Bronchial epithelial cell (primary cell): Measurements from ENCODE around the gene USP14. TPM values are rescaled to one million over a fixed set of nuclear protein-coding genes. Genes with fewer than 3 reads are reported as not detected.

Experiments
- DNase-seq: peaks from one replicate; pipeline ENCODE4 v3.0.0-alpha.2; 2010; ENCODE audit warnings: low read depth
- FAIRE-seq: peaks from 2 replicates; lab custom pipeline; 2011; peaks lifted over from hg19 to GRCh38; lab: Jason Lieb, UNC
- H3K27me3 ChIP-seq: 2 replicates; pipeline ENCODE4 v1.5.1; 2011; ENCODE audit warnings: low read length; ENCODE audit not compliant: control insufficient read depth, insufficient read depth
- H3K36me3 ChIP-seq: 2 replicates; pipeline ENCODE4 v1.5.1; 2011; ENCODE audit warnings: low read length; ENCODE audit not compliant: control insufficient read depth, insufficient read depth
- H3K4me3 ChIP-seq: 2 replicates; pipeline ENCODE4 v1.5.1; 2011; ENCODE audit warnings: mild to moderate bottlenecking, low read depth, low read length, control low read depth
- total RNA-seq: library from RNA; depleted of rRNA; stranded (reverse); fragments of >200 nt; gene quantifications from 2 replicates; pipeline ENCODE4 v1.2.1, GENCODE V29; 2014
- TF ChIP-seq, protein P1 (sequence below): IDR thresholded peaks from 2 replicates; pipeline ENCODE4 v1.5.1; 2011; ENCODE audit warnings: mild to moderate bottlenecking, moderate library complexity, low read length, control low read depth, inconsistent platforms; ENCODE audit not compliant: insufficient read depth, severe bottlenecking

USP14 gene
- total RNA-seq, 1 donor from 2014 or later, result 20.8 TPM

DNA sequence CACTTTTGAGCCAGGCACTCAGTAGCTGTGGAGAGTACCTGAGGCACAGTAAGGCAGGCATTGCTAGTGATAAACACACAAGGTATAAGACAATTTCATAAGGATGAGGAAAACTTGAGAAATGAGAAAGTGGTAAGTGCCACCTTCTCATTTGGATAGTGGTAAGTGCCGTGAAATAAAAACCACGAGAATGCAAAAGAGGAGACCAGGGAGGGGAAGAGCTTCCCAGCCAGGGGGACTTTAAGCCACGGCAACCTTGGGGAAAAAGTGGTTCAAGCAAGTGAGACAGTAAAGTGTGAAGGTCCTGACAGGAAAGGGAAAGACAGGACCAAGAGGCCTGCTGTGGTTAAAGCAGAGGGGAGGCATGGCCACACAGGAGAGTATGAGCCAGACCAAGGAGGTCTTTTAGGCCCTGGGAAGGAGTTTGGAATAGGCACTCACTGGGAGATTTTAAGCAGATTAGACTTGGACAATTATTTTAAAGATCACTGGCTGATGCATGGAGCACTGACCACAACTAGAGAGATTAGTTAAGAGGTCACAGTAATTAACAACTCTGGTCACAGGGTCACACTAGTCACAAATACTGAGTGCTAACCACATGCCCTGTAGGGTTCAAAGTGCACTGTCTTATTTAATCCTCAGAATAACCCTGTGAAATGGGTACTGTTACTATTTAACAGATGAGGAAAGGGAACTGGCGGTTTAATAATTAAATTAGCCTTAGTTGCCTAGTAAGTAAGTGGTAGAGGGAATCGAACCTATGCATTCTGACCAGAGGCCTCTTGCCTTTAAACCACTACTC, 59.4 kb downstream of the USP14 start:
- H3K36me3 ChIP-seq, result peaks cover 10% of the 10 kb centered on the region
- DNase-seq (no peak), FAIRE-seq (no peak)
- TF ChIP-seq, protein P1, sequence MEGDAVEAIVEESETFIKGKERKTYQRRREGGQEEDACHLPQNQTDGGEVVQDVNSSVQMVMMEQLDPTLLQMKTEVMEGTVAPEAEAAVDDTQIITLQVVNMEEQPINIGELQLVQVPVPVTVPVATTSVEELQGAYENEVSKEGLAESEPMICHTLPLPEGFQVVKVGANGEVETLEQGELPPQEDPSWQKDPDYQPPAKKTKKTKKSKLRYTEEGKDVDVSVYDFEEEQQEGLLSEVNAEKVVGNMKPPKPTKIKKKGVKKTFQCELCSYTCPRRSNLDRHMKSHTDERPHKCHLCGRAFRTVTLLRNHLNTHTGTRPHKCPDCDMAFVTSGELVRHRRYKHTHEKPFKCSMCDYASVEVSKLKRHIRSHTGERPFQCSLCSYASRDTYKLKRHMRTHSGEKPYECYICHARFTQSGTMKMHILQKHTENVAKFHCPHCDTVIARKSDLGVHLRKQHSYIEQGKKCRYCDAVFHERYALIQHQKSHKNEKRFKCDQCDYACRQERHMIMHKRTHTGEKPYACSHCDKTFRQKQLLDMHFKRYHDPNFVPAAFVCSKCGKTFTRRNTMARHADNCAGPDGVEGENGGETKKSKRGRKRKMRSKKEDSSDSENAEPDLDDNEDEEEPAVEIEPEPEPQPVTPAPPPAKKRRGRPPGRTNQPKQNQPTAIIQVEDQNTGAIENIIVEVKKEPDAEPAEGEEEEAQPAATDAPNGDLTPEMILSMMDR, result no peak
- H3K27me3 ChIP-seq, result no peaks in the 10 kb centered on the region
- no peak overlapping the region for H3K4me3 ChIP-seq

DNA sequence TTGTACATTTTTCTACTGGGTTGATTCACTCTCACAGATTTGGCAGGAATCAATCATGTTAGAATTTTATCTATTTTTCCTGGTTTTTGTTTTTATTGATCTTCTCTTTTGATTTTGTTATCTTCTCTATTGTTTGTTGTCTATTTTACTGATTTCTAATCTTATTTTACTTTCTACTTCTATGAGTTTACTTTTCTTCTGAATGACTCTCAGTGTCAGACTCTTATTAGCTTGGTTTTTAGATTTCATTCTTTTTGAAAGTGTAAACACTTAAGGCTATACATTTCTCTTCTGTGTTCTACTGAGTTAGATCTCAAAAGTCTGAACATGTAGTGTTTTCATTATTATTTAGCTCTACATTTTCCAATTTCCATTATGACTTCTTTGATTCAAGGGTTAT, 62.4 kb downstream of the USP14 start:
- FAIRE-seq, result no peak
- no peaks in the 10 kb centered on the region for H3K27me3 ChIP-seq
- peaks cover 6% of the 10 kb centered on the region for H3K36me3 ChIP-seq
- TF ChIP-seq, protein P1, result no peak
- DNase-seq, result no peak
- H3K4me3 ChIP-seq, result no peak overlapping the region

DNA sequence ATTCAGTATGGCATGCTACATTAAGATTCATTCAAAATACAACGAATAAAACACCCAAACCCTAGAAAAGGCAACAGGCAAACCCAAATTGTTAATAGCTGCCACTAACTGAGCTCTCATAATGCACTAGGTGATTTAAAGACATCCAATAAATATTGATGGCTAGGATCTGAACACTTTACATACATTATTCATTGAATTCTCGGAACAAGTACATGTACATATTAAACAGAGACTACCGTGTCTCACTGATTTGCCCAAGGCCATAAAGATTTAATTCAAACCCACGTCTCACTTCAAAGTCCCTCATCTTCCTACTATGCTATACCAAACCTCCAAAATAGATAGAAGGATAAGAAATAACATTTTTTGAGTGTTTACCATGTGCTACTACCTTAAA, 67.4 kb downstream of the USP14 start:
- Histone ChIP-seq H3K4me3 (no peak overlapping the region), H3K36me3 (peaks cover 3% of the 10 kb centered on the region), H3K27me3 (no peaks in the 10 kb centered on the region)
- TF ChIP-seq, protein P1, result no peak
- FAIRE-seq, result no peak
- no peak for DNase-seq

DNA sequence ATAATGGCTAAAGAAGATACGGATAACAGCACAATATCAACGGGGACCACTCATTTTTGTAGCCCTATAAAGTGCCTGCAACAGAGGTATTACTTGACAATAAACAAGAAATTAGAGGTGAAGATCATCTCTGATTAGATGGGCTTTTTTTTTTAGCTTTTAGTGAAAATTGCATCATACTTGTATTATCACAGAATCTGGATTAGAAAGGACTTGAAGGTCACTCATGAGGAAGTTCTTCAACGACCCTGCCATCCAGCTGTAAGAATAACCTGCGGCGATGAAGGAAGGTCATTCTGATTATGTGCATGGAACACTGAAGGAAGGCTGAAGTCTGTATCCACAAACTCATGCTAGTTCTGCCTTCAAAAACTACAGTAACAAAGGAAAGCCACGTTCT, 69.0 kb downstream of the USP14 start:
- FAIRE-seq (no peak), DNase-seq (no peak)
- no peak overlapping the region for H3K4me3 ChIP-seq
- TF ChIP-seq, protein P1, result no peak
- peaks cover 3% of the 10 kb centered on the region for H3K36me3 ChIP-seq
- H3K27me3 ChIP-seq, result no peaks in the 10 kb centered on the region

DNA sequence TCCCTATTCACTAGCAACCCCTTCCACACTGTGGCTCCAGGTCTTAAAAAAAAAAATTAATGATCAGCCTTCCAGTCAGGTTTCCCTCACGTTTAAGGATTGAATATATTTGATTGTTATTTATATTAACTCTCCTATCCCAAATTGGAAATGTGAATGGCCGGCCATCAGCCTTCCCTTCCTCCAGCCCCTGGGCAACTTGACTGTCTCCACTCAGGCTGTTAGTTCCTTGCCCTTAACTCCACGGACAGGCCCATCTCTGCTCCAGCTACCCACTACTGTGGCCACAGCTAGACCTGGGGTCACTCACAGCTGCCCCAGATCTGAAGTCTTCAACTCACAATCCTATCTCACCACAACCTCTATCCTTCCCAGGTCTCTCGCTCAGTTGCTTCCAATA, 69.5 kb downstream of the USP14 start:
- no peaks in the 10 kb centered on the region for H3K27me3 ChIP-seq
- TF ChIP-seq, protein P1, result no peak
- no peak for FAIRE-seq

DNA sequence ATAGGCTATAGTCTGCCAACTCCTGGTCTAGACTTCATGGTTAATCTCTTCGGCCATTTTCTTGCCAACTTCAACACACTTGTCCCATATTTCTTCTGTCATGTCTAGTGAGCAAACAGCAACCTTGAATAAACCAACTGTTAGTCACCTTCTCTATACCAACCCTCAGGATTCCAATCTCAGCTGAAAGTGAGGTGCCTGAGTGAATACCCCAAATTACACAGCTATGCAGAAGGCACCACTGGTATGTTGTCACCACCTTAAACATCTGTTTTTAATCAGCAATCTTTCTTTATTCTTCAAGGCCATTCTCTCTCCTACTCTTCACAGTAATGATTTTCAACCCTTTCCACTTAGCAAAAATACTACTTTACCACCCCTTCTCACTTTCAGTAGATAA, 70.2 kb downstream of the USP14 start:
- Histone ChIP-seq H3K36me3 (peaks cover 2% of the 10 kb centered on the region), H3K4me3 (no peak overlapping the region), H3K27me3 (no peaks in the 10 kb centered on the region)
- FAIRE-seq (no peak), DNase-seq (no peak)
- TF ChIP-seq, protein P1, result no peak

More for the DNA sequence above, 69.5 kb downstream of the USP14 start:
- Histone ChIP-seq H3K4me3 (no peak overlapping the region), H3K36me3 (peaks cover 3% of the 10 kb centered on the region)
- DNase-seq, result no peak
